Activated CD4-positive, alpha-beta T cell treated with anti-CD3 and anti-CD28 coated beads for 36 hours (primary cell): ENCODE data around the gene HAUS2. TPM values are rescaled to one million over a fixed set of nuclear protein-coding genes. Genes with fewer than 3 reads are reported as not detected.

Experiments
- ATAC-seq: fragments of 200-7000 bp; cut with Tn5 transposase; one replicate; pipeline ENCODE4 v1.10.0; 2021; ENCODE audit warnings: mild to moderate bottlenecking, moderate library complexity
- CTCF ChIA-PET: fragments of 350-600 bp; sonication (Branson Sonifier 250); formaldehyde crosslinking; loops from one replicate; lab custom pipeline; 2021; ENCODE audit warnings: antibody characterized with exemption; lab: Charles Lee
- POLR2A ChIA-PET: fragments of 350-600 bp; sonication (Branson Sonifier 250); formaldehyde crosslinking; loops from one replicate; lab custom pipeline; 2021; ENCODE audit warnings: antibody characterized with exemption, inconsistent platforms; lab: Charles Lee
- DNase-seq: peaks from one replicate; pipeline ENCODE4 v3.0.0-alpha.2; 2020
- H3K27ac Mint-ChIP-seq: one replicate; pipeline ENCODE4 v1.8.0; 2021; ENCODE audit warnings: mixed read lengths
- H3K27me3 Mint-ChIP-seq: one replicate; pipeline ENCODE4 v1.8.0; 2021; ENCODE audit warnings: mixed read lengths
- H3K36me3 Mint-ChIP-seq: one replicate; pipeline ENCODE4 v1.8.0; 2021; ENCODE audit warnings: low read depth, mixed read lengths
- H3K4me1 Mint-ChIP-seq: one replicate; pipeline ENCODE4 v1.8.0; 2021; ENCODE audit warnings: mixed read lengths
- H3K4me3 Mint-ChIP-seq: one replicate; pipeline ENCODE4 v1.8.0; 2021; ENCODE audit warnings: mild to moderate bottlenecking, moderate library complexity, mixed read lengths
- H3K9me3 Mint-ChIP-seq: one replicate; pipeline ENCODE4 v1.8.0; 2021; ENCODE audit warnings: low read depth, mixed read lengths
- intact Hi-C, 2 experiments: fragments of 100-400 bp; cut with DNase I in 1 of 2; cut with micrococcal nuclease in 1 of 2; formaldehyde crosslinking; loops; one replicate each; pipeline versions ENCODE4 v1.14.2 to v1.15.1; 2022 to 2024; cut with DNase I, micrococcal nuclease
- total RNA-seq, 2 experiments: library from RNA; stranded (reverse); gene quantifications; one replicate each; pipeline ENCODE4 v1.2.3, GENCODE V29; 2021

HAUS2 gene
- total RNA-seq, 2 experiments from 2014 or later, result 46.1 to 55.1 TPM

DNA sequence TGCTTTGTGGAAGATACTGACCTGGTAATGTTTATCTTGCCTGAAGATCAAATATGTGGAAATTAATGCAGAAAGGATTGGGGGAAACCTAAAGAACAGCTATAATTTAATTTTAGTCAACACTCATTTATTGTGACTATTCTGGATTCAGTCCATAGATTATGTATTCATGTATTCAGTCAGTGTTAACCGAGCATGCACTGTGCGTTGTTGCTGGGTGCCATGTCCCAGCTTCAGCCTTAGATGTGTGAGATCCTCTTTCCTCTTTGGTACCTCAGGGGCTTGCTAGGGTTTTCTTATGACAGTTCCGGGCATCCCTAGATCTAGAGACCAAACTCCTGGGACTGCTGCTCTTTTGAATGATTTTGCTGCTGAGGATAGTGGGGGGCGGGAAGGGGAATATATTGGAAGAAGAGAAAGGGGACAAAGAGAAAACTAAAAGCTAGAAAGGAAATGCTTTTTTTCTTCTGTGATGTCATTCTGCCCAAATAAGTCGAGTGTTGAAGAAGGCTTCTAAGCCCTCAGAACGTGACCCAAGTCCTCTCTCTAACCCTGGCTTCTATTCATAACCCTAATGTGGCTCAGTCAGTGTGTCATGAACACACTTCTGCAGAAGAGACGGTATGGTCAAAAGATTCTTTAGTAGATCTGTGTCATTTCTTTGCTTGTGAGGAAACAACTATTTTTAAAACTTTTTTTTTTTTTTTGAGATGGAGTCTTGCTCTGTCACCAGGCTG lies 60.3 kb downstream of the HAUS2 start:
- POLR2A ChIA-PET, result no interaction called here
- Mint-ChIP-seq H3K9me3 (no peaks in the 10 kb centered on the region), H3K4me3 (peak overlapping the region; percentile 2), H3K36me3 (no peaks in the 10 kb centered on the region), H3K4me1 (peaks cover 41% of the 10 kb centered on the region), H3K27me3 (no peaks in the 10 kb centered on the region), H3K27ac (peak overlapping the region; percentile 28)
- intact Hi-C loops, result no loop called here
- CTCF ChIA-PET, result interaction anchor here (0.6 to 1.7 kb wide), 2 partner anchors 18 to 113 kb away, joined by 3 to 6 read pairs; partner anchors contain the start of gene SNAP23
- ATAC-seq (peak; percentile 77), DNase-seq (peak; percentile 11)

DNA sequence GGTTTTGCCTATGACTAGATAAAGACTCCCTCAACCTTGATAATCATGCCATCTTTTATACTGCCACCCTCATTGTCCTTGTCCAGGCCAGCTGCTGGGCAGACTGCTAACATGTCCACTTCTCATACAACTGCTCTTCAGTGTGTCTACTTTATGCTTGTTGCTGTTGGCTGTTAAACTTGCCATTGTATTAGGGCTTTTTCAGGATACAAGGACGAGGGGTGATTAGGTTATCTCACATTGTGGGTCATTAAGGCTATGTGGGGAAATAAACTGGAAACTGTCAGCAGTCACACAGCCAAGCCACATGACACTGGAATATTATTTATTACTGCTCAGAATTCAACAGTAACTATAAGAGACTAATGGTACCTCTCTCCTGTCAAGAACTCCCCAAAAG lies 62.9 kb downstream of the HAUS2 start:
- intact Hi-C loops, result no loop called here
- CTCF ChIA-PET, result interaction anchor here (0.5 kb wide), 1 partner anchor 20 kb away, joined by 3 read pairs; no protein-coding TSS in a partner anchor
- H3K9me3 Mint-ChIP-seq, result no peaks in the 10 kb centered on the region
- H3K27ac Mint-ChIP-seq, result no peak overlapping the region
- H3K4me1 Mint-ChIP-seq, result peaks cover 18% of the 10 kb centered on the region
- ATAC-seq (no peak), DNase-seq (no peak)
- H3K36me3 Mint-ChIP-seq, result no peaks in the 10 kb centered on the region
- POLR2A ChIA-PET, result no interaction called here
- no peak overlapping the region for H3K4me3 Mint-ChIP-seq
- no peaks in the 10 kb centered on the region for H3K27me3 Mint-ChIP-seq

DNA sequence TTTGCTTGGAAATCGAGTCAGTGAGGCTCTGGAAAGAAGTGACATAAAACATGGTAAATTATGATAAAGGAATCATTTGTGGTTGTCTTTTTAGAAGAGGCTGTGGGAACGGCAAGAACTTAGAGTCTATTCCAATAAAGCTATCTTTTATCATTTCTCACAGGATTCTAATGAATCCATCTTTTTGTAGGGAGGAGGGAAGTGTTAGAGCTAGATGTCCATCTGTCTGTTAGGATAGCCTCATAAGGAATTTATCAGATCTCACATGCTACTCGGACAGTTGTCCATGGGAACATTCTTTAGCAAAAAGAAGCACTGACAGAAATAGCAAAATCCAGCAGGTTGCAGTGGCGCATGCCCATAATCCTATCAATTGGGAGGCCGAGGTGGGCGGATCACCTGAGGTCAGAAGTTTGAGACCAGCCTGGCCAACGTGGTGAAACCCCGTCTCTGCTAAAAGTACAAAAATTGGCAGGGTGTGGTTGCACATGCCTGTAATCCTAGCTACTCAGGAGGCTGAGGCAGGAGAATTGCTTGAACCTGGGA lies 63.8 kb downstream of the HAUS2 start:
- ATAC-seq, result no peak
- H3K27me3 Mint-ChIP-seq, result no peaks in the 10 kb centered on the region
- H3K4me1 Mint-ChIP-seq, result peaks cover 18% of the 10 kb centered on the region
- CTCF ChIA-PET, result interaction anchor here (0.6 kb wide), 1 partner anchor 65 kb away, joined by 4 read pairs; no protein-coding TSS in a partner anchor
- H3K27ac Mint-ChIP-seq, result no peak overlapping the region
- no peaks in the 10 kb centered on the region for H3K36me3 Mint-ChIP-seq
- intact Hi-C loops, result no loop called here
- DNase-seq, result no peak
- H3K4me3 Mint-ChIP-seq, result no peak overlapping the region
- no peaks in the 10 kb centered on the region for H3K9me3 Mint-ChIP-seq
- POLR2A ChIA-PET, result no interaction called here

DNA sequence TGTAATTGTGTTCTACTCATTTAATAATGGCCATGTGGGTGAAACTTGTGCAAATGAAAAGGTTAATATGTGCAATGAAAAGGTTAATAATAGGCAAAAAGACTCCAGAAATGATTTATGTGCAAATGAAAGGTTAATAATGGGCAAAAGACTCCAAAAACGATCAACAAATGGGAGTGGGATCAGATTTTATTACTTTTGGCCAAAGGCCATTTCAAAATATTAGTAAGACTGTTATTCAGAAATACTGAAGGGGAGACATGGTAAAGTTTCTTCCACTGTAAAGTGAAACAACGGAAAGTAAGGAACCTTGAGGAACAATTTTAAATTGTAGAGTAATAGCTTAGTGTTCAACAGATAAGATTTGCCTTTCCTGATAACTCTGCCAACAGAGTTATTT lies 67.5 kb downstream of the HAUS2 start:
- H3K27me3 Mint-ChIP-seq, result no peaks in the 10 kb centered on the region
- no peaks in the 10 kb centered on the region for H3K36me3 Mint-ChIP-seq
- DNase-seq (no peak), ATAC-seq (no peak)
- ChIA-PET POLR2A (interaction anchor here (1.1 kb wide), 1 partner anchor 9 kb away, joined by 9 read pairs; no protein-coding TSS in a partner anchor), CTCF (interaction anchor here (0.7 kb wide), 1 partner anchor 516 kb away, joined by 3 read pairs; no protein-coding TSS in a partner anchor)
- H3K4me3 Mint-ChIP-seq, result no peak overlapping the region
- H3K9me3 Mint-ChIP-seq, result no peaks in the 10 kb centered on the region
- intact Hi-C loops, result no loop called here
- H3K27ac Mint-ChIP-seq, result no peak overlapping the region
- H3K4me1 Mint-ChIP-seq, result peaks cover 3% of the 10 kb centered on the region

Other genes with a start within 250 kb of the HAUS2 start
- gene CAPN3, start 189.3 kb upstream of the HAUS2 start, total RNA-seq, result 1 to 10 TPM; 2.1 to 2.7 TPM
- gene ZNF106, start 57.7 kb upstream of the HAUS2 start, total RNA-seq, result 10 to 100 TPM; 52.9 to 62.7 TPM
- gene SNAP23, start 53.2 kb upstream of the HAUS2 start, total RNA-seq, result 10 to 100 TPM; 45.5 to 77.5 TPM
- gene LRRC57, start within 50 bp of the HAUS2 start, total RNA-seq, result 10 to 100 TPM; 14.8 to 15.2 TPM
- gene STARD9, start 26.8 kb downstream of the HAUS2 start, total RNA-seq, result 1 to 10 TPM; 4.0 to 4.1 TPM
- 10 to 100 TPM; 12.9 to 16.6 TPM for gene CDAN1, start 188.3 kb downstream of the HAUS2 start, total RNA-seq